A673 (cell line): ENCODE data around the gene MOSMO. TPM values are rescaled to one million over a fixed set of nuclear protein-coding genes. Genes with fewer than 3 reads are reported as not detected.
"Not testable (repeated sequence)": the region's sequence is repeated elsewhere in the genome, so short reads cannot be mapped to it uniquely, and the experiment has no call there.

Experiments used
- BruUV-seq: library from RNA; stranded (reverse); fragments of 400-500 nt; replicated peaks from 2 replicates; lab custom pipeline; 2021; lab: Mats Ljungman, UMichigan
- CTCF ChIA-PET: fragments of 300-600 bp; sonication (Branson Sonifier 250); formaldehyde crosslinking; loops from one replicate; lab custom pipeline; 2022; ENCODE audit warnings: antibody characterized with exemption; lab: Charles Lee
- POLR2A ChIA-PET: fragments of 300-600 bp; sonication (Branson Sonifier 250); formaldehyde crosslinking; loops from one replicate; lab custom pipeline; 2022; ENCODE audit warnings: antibody characterized with exemption; ENCODE audit not compliant: low non-redundant PET; lab: Charles Lee
- DNase-seq: peaks from one replicate; pipeline ENCODE4 v3.0.0-alpha.2; 2015; ENCODE audit warnings: low spot score
- H3K27ac ChIP-seq: fragments of 200-600 bp; sonication (generic); 2 replicates; pipeline ENCODE4 v1.5.1; 2016; ENCODE audit warnings: mixed run types, low read depth, mild to moderate bottlenecking, mixed read lengths, antibody characterized with exemption, low read length; ENCODE audit not compliant: poor library complexity, severe bottlenecking
- H3K27me3 ChIP-seq: fragments of 200-600 bp; sonication (generic); replicated peaks from 2 replicates; pipeline ENCODE4 v1.6.1; 2017; ENCODE audit warnings: mixed run types, low read depth, mild to moderate bottlenecking, mixed read lengths, antibody characterized with exemption, low read length; ENCODE audit not compliant: insufficient read depth, poor library complexity
- H3K36me3 ChIP-seq: fragments of 200-600 bp; sonication (generic); 2 replicates; pipeline ENCODE4 v1.6.1; 2016; ENCODE audit warnings: mixed run types, mild to moderate bottlenecking, mixed read lengths, antibody characterized with exemption, low read length; ENCODE audit not compliant: insufficient read depth, poor library complexity, severe bottlenecking
- H3K4me1 ChIP-seq: fragments of 200-600 bp; sonication (generic); 2 replicates; pipeline ENCODE4 v1.6.1; 2017; ENCODE audit warnings: mixed run types, mild to moderate bottlenecking, mixed read lengths, antibody characterized with exemption, low read length; ENCODE audit not compliant: insufficient read depth, poor library complexity, severe bottlenecking
- H3K4me3 ChIP-seq: fragments of 200-600 bp; sonication (generic); 2 replicates; pipeline ENCODE4 v1.5.1; 2016; ENCODE audit warnings: low read depth, mixed run types, mild to moderate bottlenecking, mixed read lengths, low read length; ENCODE audit not compliant: poor library complexity, severe bottlenecking
- H3K9me3 ChIP-seq: fragments of 200-600 bp; sonication (generic); 2 replicates; pipeline ENCODE4 v1.6.1; 2016; ENCODE audit warnings: mixed run types, low read depth, mild to moderate bottlenecking, mixed read lengths, antibody characterized with exemption, low read length; ENCODE audit not compliant: poor library complexity, severe bottlenecking
- EZH2 ChIP-seq: fragments of 200-600 bp; sonication (generic); IDR thresholded peaks from 2 replicates; pipeline ENCODE4 v1.6.1; 2017; ENCODE audit warnings: borderline replicate concordance, low read depth, mild to moderate bottlenecking, mixed read lengths, antibody characterized with exemption, low read length; ENCODE audit not compliant: poor library complexity, severe bottlenecking
- intact Hi-C: fragments of 100-400 bp; cut with micrococcal nuclease; formaldehyde crosslinking; loops from one replicate; pipeline ENCODE4 v1.10.0; 2022; ENCODE audit not compliant: unreplicated experiment
- total RNA-seq: library from RNA; stranded (reverse); gene quantifications from 2 replicates; pipeline ENCODE4 v1.2.3, GENCODE V29; 2021
- TF ChIP-seq, protein P1 (sequence below): fragments of 300-800, 200-600 bp; sonication (generic); conservative IDR thresholded peaks from 2 replicates; pipeline ENCODE4 v1.5.1; 2017; ENCODE audit warnings: low read depth, mild to moderate bottlenecking, antibody characterized with exemption, low read length, moderate library complexity, mixed read lengths

Gene MOSMO
- total RNA-seq, 1 experiment from 2014 or later = 14.6 TPM

DNA sequence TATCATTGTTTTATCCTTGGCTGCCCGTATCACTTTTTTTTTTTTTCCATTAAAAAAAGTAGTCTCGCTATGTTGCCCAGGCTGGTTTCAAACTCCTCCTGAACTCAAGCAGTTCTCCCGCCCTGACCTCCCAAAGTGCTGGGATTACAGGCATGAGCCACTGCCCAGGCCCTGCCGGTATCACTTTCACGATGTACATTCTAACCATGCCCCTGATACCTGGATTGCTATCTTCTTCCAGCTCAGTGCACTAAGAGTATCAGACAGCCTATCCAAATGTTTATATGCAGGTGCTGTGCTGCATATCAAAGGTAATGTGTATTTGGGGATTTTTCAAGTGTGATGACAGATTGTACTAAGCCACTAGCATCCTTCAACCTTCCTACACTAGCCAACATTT is 14.2 kb downstream of the MOSMO start:
- no peaks in the 10 kb centered on the region for H3K27me3 ChIP-seq
- no peaks in the 10 kb centered on the region for H3K36me3 ChIP-seq
- TF ChIP-seq, protein P1, sequence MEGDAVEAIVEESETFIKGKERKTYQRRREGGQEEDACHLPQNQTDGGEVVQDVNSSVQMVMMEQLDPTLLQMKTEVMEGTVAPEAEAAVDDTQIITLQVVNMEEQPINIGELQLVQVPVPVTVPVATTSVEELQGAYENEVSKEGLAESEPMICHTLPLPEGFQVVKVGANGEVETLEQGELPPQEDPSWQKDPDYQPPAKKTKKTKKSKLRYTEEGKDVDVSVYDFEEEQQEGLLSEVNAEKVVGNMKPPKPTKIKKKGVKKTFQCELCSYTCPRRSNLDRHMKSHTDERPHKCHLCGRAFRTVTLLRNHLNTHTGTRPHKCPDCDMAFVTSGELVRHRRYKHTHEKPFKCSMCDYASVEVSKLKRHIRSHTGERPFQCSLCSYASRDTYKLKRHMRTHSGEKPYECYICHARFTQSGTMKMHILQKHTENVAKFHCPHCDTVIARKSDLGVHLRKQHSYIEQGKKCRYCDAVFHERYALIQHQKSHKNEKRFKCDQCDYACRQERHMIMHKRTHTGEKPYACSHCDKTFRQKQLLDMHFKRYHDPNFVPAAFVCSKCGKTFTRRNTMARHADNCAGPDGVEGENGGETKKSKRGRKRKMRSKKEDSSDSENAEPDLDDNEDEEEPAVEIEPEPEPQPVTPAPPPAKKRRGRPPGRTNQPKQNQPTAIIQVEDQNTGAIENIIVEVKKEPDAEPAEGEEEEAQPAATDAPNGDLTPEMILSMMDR = no peak
- no peaks in the 10 kb centered on the region for H3K9me3 ChIP-seq
- no TSS peak for BruUV-seq
- peaks cover 13% of the 10 kb centered on the region for H3K4me1 ChIP-seq
- H3K4me3 ChIP-seq = no peak overlapping the region
- ChIA-PET POLR2A (no interaction called here), CTCF (no interaction called here)
- DNase-seq = no peak
- intact Hi-C loops = no loop called here
- no peak overlapping the region for H3K27ac ChIP-seq

DNA sequence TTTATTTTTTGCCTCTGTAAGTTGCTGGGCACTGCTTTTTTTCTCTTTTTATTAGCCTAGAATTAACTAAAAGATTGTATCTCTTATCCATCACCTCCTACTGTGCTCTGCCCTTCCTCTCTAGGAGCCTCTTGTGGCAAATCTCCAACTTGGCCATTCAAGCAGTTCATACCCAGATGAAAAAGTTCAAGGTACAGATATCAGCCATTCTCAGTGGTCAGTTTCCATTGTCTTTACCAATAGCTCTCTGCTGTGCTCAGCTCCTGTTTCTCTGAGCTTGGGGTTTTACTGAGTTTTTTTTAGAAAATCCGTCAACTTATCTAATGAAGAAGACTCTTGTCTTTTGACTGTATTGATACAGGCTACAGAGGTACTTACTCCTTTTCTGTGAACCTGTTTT is 15.6 kb downstream of the MOSMO start:
- Histone ChIP-seq H3K36me3 (no peaks in the 10 kb centered on the region), H3K9me3 (no peaks in the 10 kb centered on the region), H3K4me3 (no peak overlapping the region), H3K27me3 (no peaks in the 10 kb centered on the region), H3K27ac (no peak overlapping the region), H3K4me1 (peaks cover 24% of the 10 kb centered on the region)
- ChIA-PET POLR2A (no interaction called here), CTCF (no interaction called here)
- no peak for DNase-seq
- intact Hi-C loops = no loop called here
- BruUV-seq = no TSS peak
- TF ChIP-seq, protein P1 = no peak
- TF ChIP-seq EZH2 = no peak

DNA sequence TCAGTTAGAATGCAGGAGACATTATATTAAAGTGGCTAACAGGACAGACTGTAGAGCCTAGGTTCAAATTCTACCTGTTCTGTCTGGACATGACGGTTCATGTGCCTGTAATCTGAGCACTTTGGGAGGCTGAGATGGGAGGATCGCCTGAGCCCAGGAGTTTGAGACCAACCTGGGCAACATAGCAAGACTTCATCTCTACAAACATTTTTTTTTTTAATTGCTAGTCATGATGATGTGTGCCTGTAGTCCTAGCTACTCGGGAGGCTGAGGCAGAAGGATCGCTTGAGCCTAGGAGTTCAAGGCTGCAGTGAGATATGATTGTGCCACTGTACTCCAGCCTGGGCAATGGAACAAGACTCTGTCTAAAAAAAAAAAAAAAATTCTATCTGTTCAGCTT is 16.9 kb downstream of the MOSMO start:
- CTCF ChIA-PET, DNase-seq, H3K9me3 ChIP-seq, H3K36me3 ChIP-seq, intact Hi-C loops, POLR2A ChIA-PET, H3K27ac ChIP-seq, BruUV-seq, H3K4me3 ChIP-seq, H3K27me3 ChIP-seq: not testable (repeated sequence)
- peaks cover 24% of the 10 kb centered on the region for H3K4me1 ChIP-seq

DNA sequence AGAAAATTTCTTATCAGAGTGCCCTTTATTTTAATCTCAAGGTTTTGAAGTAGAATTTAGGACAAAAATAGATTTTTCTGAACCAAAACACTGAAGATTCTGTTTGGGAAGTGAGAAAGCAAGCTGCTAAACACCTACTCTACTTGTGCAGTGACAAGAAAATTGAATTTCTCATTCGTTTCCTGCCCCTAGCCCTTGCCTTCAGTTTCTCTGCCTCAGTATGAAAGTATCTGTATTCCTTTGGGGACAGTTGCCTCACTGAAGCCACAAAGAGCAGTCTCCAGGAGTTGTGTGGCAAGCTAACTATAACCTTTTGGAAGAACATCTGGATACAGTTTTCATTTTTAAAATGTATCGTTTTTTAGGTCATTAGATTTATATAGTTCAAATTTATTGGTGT is 19.7 kb downstream of the MOSMO start:
- Histone ChIP-seq H3K27ac (no peak overlapping the region), H3K4me1 (peaks cover 24% of the 10 kb centered on the region), H3K9me3 (no peaks in the 10 kb centered on the region), H3K27me3 (no peaks in the 10 kb centered on the region), H3K4me3 (no peak overlapping the region), H3K36me3 (no peaks in the 10 kb centered on the region)
- intact Hi-C loops = no loop called here
- BruUV-seq = no TSS peak
- ChIA-PET POLR2A (no interaction called here), CTCF (interaction anchor here (1.5 kb wide), 1 partner anchor 50 kb away, joined by 5 read pairs; no protein-coding TSS in a partner anchor)
- DNase-seq = no peak
- TF ChIP-seq, protein P1 = no peak
- TF ChIP-seq EZH2 = no peak
